Right ventricle myocardium inferior (tissue), 1 donor: ENCODE measurements around the gene ZNF747. TPM values are rescaled to one million over a fixed set of nuclear protein-coding genes. Genes with fewer than 3 reads are reported as not detected.
"Not testable (repeated sequence)": the region's sequence is repeated elsewhere in the genome, so short reads cannot be mapped to it uniquely, and the experiment has no call there.

Experiments used
- ATAC-seq: fragments of 200-7000 bp; cut with Tn5 transposase; one replicate; pipeline ENCODE4 v1.9.1; 2020; ENCODE audit warnings: mild to moderate bottlenecking, moderate library complexity
- DNase-seq: peaks from one replicate; pipeline ENCODE4 v3.0.0; 2021; ENCODE audit errors: missing footprints
- intact Hi-C: fragments of 100-400 bp; cut with DNase I; formaldehyde crosslinking; loops from one replicate; pipeline ENCODE4 v1.11.0; 2022
- total RNA-seq: library from RNA; stranded (reverse); fragmentation: NEBNext Ultra II Directional; extraction: Animal tissue kit (Norgen Biotek cat#: 25700); gene quantifications from one replicate; pipeline ENCODE4 v1.2.1, GENCODE V29; 2021
- donor health status: DM: no; HTN: yes; CAD: no; lungs with severe emphysema.

Gene ZNF747
- total RNA-seq, 1 donor from 2014 or later, result 5.7 TPM

- intact Hi-C loops, result loop anchor here (5.0 kb wide), 1 partner anchor 78 kb away; the partner anchor contains the start of gene SEPHS2
- DNase-seq (no peak), ATAC-seq (no peak)
Measured at GRCh38 chr16:30524575-30525568, 9.8 kb downstream of the ZNF747 start.

DNA sequence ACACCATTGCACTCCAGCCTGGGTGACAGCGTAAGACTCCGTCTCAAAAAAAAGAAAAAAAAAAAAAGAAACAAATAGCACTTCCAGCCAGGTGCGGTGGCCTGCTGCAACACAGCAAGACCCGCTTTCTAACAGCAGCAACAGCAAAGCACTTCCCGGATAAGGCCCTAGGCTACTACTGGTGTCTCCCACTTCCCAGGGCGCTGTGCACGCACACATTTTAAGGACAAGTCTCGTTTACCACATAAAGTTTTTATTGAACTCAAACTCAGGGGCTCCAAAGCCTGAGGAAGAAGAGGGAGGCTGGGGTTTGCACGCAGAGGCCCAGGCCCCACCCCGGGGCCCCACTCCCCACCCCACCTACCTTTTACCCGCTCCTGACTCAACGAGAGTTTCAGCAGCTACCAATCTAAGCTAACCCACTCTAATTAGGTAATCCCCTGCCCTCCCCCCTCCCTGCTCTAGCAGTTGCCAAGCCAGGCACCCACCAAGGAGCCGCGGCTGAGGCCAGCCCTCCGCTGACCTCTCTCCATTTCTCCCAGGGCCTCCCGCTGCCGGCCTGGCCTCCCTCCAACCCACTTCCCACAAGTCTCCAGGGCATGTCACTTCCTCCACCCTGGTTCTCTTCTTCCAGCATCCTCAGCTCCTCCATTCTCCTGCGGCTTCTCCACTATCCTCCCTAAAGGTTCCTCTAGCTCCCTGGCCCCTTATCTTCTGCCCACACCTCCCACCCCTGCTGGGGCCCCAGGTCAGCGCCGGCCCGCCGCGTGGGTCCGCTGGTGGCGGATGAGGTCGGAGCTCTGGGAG lies 10.7 kb downstream of the ZNF747 start:
- ATAC-seq, result no peak
- intact Hi-C loops, result no loop called here
- no peak for DNase-seq

- DNase-seq, ATAC-seq, intact Hi-C loops: not testable (repeated sequence)
Measured at GRCh38 chr16:30522702-30523463, 11.8 kb downstream of the ZNF747 start.

DNA sequence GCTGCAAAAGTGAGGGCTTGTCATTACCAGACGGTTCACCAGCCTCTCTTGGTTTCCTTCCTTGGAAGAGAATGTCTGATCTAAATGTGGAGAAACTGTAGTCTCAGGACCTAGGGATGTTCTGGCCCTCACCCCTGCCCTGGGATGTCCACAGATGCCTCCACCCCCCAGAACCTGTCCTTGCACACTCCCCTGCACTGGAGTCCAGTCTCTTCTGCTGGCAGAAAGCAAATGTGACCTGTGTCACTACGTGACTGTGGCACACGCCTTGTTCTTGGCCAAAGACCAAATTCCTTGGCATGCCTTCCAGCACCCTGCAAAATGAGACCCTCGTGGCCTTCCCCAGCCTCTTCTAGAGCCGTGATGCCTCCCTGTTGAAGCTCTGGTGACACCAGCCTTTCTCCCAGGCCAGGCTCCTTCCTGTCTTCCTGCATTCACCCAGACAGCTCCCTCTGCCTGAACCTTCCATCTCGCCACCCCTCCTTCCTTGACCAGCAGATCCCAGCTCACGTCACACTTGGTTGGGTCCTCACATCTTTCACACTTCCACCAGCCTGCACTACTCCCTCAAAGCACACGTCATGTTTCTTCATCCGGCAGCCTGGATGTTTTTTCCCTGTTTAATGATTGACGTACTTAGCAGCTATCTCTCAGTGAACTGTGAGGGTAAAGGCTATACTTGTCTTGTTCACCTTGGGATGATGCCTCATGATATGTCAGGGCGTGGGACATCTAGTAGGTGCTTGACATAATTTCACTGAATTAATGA lies 12.6 kb downstream of the ZNF747 start:
- DNase-seq (no peak), ATAC-seq (no peak)
- intact Hi-C loops, result no loop called here

DNA sequence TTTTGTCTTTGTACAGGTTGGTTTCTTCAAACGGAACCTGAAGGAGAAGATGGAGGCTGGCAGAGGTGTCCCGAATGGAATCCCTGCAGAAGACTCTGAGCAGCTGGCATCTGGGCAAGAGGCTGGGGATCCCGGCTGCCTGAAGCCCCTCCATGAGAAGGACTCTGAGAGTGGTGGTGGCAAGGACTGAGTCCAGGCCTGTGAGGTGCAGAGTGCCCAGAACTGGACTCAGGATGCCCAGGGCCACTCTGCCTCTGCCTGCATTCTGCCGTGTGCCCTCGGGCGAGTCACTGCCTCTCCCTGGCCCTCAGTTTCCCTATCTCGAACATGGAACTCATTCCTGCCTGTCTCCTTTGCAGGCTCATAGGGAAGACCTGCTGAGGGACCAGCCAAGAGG lies 13.2 kb downstream of the ZNF747 start:
- DNase-seq, result no peak
- no peak for ATAC-seq
- intact Hi-C loops, result no loop called here

DNA sequence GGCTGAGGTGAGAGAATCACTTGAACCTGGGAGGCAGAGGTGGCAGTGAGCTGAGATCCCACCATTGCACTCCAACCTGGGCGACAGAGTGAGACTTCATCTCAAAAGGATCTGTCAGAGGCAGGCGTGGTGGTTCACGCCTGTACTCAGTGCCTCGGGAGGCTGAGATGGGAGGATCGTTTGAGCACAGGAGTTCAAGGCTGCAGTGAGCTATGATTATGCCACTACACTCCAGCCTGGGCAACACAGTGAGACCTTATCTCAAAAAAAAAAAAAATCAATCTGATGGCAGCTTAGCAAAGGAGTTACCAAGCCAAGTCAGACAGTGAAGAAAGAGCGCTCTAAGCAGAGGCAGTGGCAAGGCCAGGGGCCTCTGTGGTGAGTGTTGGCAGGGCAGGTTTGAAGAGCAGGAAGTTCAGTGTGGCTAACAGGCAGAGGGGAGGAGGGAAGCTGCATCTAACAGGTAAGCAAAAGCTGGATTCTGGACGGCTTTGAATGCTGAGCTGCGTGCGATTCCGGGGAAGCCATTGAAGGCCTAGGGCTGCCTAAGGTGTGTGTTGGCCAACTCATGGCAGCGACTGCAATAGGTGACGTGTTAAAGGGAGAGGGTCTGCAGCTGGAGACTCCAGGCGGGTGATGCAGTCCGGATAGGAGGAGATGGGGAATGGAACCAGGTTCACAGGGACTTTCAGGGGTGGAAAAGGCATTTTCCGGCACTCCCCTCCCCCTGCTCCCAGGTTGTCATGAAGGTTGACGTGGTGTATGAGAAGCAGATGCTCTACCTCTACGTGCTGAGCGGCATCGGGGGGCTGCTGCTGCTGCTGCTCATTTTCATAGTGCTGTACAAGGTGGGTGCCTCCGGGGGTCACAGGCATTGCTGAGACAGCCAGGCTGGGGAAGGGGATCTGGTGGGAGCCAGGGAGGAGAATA lies 15.3 kb downstream of the ZNF747 start:
- DNase-seq, result no peak
- intact Hi-C loops, result no loop called here
- ATAC-seq, result no peak

- ATAC-seq, result no peak
- intact Hi-C loops, result no loop called here
- no peak for DNase-seq
Measured at GRCh38 chr16:30518552-30518951, 16.1 kb downstream of the ZNF747 start.

DNA sequence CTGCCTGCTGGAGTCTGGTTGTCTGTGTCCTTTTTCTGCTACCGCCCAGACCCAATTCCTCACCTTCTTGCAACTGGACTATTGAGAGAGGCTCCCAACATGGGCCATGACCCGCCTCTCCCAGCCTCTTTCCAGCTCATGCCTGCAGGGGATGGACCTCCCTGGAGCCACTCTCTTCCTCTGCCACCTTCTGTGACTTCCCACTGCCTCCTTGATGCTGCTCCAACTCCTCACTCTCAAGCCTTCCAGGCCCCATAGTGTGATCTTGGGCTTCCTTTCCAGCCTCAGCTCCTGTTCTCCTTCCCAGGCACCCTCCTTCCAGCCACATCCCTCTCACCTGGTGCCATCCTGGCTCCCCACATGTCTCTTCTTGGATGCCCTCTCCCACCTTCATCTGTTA lies 19.4 kb downstream of the ZNF747 start:
- DNase-seq (no peak), ATAC-seq (no peak)
- intact Hi-C loops, result no loop called here

GRCh38 chr16:30511509-30511908 lies 23.1 kb downstream of the ZNF747 start:
- DNase-seq, result no peak
- ATAC-seq, result no peak
- intact Hi-C loops, result no loop called here

- DNase-seq, result no peak
- intact Hi-C loops, result no loop called here
- no peak for ATAC-seq
Measured at GRCh38 chr16:30510376-30510938, 24.2 kb downstream of the ZNF747 start.

GRCh38 chr16:30509081-30509765 lies 25.4 kb downstream of the ZNF747 start:
- DNase-seq (no peak), ATAC-seq (no peak)
- intact Hi-C loops, result no loop called here

DNA sequence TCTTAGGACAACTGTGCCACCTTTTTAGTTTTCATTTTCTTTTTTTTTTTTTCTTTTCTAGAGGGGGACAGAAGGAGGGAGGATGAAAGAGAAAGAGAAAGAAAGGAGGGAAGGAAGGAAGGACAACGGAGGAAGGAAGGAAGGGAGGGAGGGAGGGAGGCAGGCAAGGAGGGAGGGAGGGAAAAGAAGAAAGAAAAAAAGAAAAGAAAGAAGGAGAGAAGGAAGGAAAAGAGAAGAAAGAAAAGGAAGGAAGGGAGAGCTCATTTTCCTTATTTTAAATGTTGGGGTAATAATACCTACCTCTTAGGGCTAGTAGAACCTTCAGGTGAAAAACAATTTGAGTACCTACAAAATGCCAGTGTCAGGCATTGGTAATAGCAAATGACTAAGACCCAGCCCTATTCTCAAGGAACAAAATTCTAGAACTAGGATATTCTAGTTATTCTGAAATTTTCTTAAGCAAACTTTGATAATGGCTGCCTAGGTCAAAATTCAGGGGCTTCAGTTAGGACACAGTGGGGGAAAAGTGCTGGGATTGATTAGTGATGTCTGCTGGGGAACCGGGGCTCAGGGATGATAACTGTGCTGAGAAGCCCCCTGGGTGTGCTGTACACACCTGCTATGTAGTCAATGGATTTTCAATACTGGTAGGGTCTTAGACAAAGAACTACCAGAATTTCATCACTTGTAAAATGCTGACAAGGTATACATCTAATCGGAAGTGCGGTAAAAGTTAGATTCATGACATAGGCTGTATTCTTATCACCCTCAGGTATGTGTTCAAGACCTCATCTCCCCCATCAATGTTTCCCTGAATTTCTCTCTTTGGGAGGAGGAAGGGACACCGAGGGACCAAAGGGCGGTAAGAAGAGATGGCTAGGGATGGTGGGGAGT lies 31.0 kb downstream of the ZNF747 start:
- ATAC-seq, result no peak
- no peak for DNase-seq
- intact Hi-C loops, result no loop called here

- intact Hi-C loops, result no loop called here
- DNase-seq, result no peak
- ATAC-seq, result no peak
Measured at GRCh38 chr16:30499284-30499683, 35.4 kb downstream of the ZNF747 start.

- no peak for ATAC-seq
- no peak for DNase-seq
- intact Hi-C loops, result no loop called here
Measured at GRCh38 chr16:30494709-30495108, 39.9 kb downstream of the ZNF747 start.

DNA sequence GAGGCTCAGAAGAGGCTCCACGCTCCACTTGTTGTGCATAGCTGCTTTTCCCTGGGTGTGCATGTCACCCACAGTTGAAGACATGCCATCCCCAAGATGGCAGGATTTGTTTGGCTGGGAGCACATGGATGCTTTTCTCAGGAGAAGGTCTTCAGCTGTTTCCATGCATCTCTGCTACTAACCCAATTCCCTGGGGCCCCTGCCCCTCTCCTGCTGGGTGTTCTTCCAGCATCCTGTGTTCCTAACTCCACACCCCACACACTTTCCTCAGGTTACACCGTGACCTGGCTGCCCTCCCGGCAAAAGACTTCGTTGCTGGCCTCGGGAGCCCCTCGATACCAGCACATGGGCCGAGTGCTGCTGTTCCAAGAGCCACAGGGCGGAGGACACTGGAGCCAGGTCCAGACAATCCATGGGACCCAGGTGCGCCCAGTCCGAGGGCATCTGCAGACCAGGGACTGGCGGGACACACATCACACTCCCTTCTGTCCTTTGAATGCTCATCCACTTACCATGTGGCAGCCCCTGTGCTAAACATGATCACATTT lies 40.6 kb downstream of the ZNF747 start:
- intact Hi-C loops, result no loop called here
- ATAC-seq (no peak), DNase-seq (no peak)
